H4 (cell line): Measurements from ENCODE around the gene PLEKHH2. TPM values are rescaled to one million over a fixed set of nuclear protein-coding genes. Genes with fewer than 3 reads are reported as not detected.
"Not testable (repeated sequence)": the region's sequence is repeated elsewhere in the genome, so short reads cannot be mapped to it uniquely, and the experiment has no call there.

Experiments
- DNase-seq: peaks from one replicate; pipeline ENCODE4 v3.0.0-alpha.2; 2015; ENCODE audit warnings: low spot score
- total RNA-seq: library from RNA; depleted of rRNA; stranded (reverse); fragments of >200 nt; shearing (Covaris generic); gene quantifications from 2 replicates; pipeline ENCODE4 v1.2.3, GENCODE V29; 2014

PLEKHH2 gene
- total RNA-seq, 1 experiment from 2014 or later = 0.75 TPM

DNA sequence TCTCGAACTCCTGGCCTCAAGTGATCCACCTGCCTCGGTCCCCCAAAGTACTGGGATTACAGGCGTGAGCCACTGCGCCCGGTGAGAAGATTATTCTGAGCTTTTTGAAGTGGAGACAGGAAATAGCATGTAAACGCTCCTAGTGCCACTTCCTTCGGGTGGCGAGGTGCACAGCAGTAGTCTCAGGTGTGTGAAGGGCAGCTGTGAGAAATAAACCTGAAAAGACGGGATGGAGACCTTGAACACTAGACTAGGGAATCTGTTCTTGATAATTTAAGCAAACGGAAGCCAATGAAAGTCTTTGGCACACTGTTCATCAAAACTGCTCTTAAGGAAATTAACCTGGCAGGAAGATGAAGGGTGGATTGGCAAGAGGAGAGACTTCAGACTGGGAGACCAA, 439 bp upstream of the PLEKHH2 start:
- no peak for DNase-seq

GRCh38 chr2:43642363-43642762, 5.3 kb downstream of the PLEKHH2 start:
- no peak for DNase-seq

- DNase-seq = no peak
These were observed 6.6 kb downstream of the PLEKHH2 start for GRCh38 chr2:43643680-43644079.

DNA sequence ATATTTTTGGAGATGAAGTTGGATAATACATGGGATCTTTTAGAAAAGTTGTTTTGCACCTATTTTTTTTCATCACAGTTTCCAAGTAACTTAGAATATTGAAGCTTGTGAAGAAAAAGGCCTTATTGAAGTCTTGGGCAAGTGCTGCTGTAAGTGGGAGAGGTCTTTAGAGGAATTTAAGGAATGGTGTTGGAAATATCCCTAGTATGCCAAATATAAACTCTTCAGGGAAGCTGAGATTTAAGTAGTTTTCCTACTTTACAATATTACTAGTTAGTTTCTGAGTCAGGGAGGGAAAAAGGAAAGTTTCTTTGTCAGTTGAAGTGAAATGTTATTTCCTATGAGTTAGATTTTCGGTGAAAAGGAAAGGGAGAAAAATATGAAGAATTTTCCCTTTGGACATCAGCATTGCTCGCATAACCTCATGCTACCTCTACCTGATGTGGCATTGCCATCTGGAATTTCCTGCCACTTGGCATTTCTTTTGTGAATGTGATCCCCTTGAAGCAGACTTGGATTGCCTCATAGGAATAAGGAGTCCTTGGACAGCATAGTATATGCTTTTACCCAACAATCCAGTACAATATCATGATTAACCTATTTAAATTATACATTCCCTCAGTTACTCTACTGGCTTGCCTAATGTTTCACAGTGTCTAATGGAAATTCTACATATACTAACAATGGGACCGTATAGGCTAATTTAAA, 12.1 kb downstream of the PLEKHH2 start:
- DNase-seq = no peak

DNA sequence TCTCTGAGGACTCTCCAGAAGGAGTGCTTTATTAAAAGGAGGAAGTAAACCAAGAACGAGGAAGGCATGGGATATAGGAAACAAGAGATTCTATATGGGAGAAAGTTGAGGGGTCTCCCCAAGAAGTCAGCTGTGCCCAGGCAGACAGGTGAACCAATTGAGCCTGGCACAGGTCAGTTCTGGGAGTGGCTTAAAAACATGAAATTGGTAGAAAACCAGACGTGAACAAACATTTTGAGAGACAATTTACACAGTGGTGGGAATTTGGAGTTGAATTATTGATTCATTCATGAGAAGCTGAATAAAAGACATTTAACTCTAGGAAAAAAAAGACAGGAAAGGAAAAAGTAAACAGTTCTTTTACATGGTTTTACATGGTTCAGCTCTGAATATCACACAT, 16.4 kb downstream of the PLEKHH2 start:
- no peak for DNase-seq

DNA sequence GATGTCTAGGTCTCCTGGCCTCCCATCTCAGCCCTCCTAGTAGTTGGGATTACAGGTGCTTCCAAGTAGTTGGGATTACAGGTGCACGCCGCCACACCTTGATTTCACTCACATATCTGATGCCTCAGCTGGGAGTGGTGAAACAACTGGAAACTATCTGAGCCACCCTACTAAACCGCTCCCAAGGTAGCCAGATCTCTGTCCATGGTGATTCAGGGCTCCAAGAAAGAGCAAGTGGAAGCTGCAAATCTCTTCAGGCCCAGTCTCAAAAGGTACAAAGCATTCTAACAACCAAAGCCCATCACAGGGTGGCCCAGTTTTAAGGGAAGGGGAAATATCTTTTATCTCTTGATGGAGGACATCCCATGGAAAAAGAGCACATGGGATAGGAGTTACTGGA, 20.2 kb downstream of the PLEKHH2 start:
- DNase-seq = no peak

GRCh38 chr2:43675646-43676321, 38.7 kb downstream of the PLEKHH2 start:
- DNase-seq = no peak

DNA sequence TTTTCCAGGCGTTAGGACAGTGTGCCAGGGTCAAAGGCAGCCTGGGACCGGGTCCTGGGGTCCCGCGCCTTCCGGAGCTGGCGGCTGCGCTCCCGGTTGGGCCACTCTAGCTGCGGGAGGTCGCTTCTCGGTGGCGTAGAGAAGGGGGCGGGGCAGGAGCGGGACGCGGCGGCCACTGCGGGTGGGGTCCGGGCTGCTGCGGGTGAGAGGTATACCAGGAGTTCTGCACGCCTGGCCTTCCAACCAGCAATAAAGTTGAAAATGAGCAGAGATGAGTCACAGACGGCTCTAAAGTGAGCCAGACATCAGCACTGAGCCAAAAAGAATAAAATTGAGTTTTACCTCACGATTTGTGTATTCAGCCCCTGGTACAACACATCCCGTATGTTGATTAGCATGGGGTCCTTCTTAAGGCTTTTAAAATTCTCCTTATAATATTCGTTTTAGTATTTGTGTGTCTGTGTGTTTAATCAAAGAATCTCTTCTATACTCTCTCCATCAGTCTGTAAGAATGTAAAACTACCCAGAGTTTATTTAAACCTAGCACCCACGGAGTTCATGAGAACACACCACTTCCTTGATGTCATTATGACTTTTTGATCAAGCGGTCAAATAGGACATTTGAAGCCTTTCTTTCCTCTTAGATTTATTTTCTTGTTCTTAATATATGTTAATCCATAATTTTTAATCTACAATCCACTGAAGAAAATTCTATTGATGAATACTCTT, 39.4 kb downstream of the PLEKHH2 start, which contains the start of gene C1GALT1C1L:
C1GALT1C1L (minus strand) TSS at position 108 of the 729 bp plus-strand sequence; CDS start at position 1, 107 bp downstream.
- peak; percentile 49 for DNase-seq

DNA sequence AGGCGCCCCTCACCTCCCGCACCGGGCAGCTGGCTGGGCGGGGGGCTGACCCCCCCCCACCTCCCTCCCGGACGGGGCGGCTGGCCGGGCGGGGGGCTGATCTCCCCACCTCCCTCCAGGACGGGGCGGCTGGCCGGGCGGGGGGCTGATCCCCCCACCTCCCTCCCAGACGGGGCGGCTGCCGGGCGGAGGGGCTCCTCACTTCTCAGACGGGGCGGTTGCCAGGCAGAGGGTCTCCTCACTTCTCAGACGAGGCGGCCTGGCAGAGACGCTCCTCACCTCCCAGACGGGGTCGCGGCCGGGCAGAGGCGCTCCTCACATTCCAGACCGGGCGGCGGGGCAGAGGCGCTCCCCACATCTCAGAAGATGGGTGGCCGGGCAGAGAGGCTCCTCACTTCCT, 40.7 kb downstream of the PLEKHH2 start:
- DNase-seq = not testable (repeated sequence)

GRCh38 chr2:43685357-43685756, 48.3 kb downstream of the PLEKHH2 start:
- DNase-seq = peak; percentile 27

DNA sequence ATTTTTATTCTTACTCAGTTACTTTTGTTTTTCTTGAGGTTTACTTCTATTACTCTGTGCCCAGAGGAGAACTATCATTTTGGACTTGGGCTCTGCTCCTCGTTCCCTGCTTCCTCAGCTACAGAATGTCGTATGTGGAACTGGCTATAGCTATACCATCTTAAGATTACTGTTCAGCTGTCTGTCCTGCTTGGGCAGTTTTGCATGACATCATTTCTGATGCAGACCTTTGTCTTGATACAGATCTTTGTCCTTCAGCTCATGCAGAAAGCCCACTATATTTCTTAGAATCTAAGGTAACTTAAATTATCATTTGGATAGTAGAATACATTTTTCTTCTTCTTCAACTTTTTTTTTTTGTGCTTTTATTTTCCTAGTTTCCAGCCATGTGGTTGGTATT, 52.9 kb downstream of the PLEKHH2 start:
- DNase-seq = no peak

DNA sequence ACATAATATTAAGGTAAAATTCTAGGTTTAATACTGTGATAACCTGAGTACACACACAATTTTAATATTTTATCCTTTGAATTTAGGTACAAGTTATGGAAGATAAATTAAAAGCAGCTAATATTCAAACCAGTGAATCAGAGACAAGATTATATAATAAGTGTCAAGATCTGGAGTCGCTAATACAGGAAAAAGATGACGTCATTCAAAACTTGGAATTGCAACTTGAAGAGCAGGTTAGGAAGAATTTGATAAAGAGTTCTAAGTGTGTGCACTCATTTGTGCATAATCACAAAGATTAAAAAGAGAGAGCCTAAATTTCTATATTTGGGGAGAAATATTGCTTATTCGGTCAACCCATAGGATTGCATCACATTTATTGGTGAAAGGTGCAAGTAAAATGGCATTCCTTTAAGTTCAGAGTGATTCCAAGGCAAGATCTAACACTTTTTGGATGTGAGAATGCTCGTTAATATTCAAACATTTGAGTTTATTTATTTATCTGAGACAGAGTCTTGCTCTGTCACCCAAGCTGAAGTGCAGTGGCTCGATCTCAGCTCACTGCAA, 55.5 kb downstream of the PLEKHH2 start:
- DNase-seq = no peak

- not testable (repeated sequence) for DNase-seq
These were observed 61.1 kb downstream of the PLEKHH2 start for GRCh38 chr2:43698140-43698539.

GRCh38 chr2:43699761-43700160, 62.7 kb downstream of the PLEKHH2 start:
- DNase-seq = no peak

GRCh38 chr2:43701111-43701510, 64.1 kb downstream of the PLEKHH2 start:
- DNase-seq = no peak

GRCh38 chr2:43707255-43708015, 70.4 kb downstream of the PLEKHH2 start:
- peak; percentile 66 for DNase-seq

DNA sequence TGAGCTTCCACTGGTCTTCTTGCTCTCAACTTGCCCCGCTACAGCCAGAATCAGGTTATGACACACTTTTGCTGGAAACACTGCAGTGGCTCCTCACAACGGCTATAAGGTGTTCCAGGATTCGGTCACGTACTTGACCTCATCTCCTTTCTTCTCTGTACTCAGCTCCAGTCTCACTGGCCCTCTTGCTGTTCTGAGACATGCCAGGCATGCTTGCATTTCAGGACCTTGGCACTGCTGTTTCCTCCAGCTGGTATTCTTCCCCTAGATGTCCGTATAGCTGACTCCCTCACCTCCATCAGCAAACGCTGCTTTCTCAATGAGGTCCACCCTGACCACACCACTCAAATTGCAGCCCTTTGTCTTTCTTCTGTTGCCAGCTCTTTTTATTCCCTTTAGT, 71.1 kb downstream of the PLEKHH2 start:
- no peak for DNase-seq

GRCh38 chr2:43708891-43709290, 71.8 kb downstream of the PLEKHH2 start:
- no peak for DNase-seq

DNA sequence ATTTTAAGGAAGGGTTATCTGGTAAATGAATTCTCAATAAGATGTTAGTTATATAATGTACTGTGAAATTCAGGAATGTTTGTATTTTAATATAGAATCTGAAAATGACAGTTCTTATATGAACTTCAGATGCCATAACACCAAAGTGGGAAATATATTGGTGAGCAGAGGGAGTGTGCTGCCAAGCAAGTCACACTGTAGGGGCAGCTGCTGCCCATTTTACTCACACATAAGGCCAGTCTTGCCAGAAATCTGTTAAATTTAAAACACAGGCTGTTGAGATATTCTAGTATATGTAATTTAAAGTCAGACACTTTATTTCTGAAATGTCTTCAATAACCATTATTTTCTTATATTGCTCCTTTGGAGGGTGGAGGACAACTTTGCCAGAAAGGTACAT, 73.8 kb downstream of the PLEKHH2 start:
- no peak for DNase-seq

DNA sequence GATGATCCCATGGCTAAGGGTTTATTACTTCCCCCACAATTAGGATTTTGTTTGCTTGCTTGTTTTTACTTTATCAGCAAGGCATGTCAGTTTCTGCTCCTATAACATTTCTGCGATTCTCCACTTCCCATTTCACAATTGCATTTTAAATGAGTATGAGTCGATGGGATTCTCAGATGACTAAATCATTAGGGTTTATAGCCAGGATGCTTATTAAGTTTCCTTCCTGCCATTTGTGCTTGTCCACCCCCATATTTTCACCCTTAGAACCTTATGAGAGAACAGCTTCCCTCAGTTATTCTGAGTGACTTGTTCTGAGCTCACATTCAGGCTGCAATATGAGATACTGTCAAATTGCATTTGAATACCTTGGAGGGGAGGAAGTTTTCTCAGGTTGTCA, 77.1 kb downstream of the PLEKHH2 start:
- DNase-seq = no peak

- no peak for DNase-seq
These were observed 78.4 kb downstream of the PLEKHH2 start for GRCh38 chr2:43715300-43716098.
